Measurements from ENCODE around the gene IFT122.

The IFT122 gene

DNA sequence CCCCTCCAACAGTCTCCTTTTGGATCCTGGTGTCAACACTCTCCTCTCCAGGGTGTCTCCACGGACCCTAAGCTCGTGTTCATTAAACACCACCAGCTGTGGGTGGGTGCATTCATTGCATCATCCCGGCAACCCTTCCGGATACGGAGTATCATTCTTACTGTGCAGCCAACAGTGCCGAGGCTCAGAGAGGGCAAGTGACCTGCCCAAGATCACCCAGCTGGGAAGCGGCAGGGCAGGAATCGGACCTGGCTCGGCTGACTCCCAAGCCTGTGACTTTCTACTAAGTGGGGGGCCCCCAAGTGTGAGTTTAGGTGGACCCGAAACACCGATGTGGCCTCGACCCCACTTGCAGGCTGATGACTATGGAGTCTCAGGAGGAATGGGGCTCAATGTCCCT is 123.3 kb downstream of the IFT122 start:
- no peak for DNase-seq

DNA sequence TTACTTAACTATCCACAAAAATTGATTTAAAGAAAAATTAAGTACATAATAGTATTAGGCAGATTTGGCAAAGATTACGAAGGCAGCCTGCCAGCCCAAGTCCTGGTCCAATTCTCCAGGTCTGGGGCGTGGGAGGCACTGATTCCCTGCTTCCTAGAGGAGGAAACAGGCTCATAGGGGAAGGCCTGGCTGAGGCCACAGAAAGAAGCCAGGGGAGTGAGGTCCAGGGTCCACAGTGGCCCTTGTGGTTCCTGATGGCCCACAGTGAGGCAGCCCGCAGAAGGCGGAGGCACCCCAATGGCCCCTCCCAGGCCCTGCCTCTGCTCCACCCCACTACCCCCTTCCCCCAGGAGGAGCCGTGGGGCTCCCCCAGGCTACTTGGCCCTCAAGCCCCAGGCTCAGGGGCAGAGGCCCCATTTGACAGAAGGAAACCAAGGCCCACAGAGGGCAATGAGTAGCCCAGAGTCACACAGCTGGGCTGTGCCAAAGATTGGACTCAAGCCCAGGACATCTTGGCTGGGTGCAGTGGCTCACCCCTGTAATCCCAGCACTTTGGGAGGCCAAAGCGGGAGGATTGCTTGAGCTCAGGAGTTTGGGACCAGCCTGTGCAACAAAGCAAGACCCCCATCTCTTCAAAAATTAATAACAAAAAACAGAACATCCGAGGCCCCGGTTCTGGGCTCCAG is 124.0 kb downstream of the IFT122 start:
- DNase-seq, result no peak

DNA sequence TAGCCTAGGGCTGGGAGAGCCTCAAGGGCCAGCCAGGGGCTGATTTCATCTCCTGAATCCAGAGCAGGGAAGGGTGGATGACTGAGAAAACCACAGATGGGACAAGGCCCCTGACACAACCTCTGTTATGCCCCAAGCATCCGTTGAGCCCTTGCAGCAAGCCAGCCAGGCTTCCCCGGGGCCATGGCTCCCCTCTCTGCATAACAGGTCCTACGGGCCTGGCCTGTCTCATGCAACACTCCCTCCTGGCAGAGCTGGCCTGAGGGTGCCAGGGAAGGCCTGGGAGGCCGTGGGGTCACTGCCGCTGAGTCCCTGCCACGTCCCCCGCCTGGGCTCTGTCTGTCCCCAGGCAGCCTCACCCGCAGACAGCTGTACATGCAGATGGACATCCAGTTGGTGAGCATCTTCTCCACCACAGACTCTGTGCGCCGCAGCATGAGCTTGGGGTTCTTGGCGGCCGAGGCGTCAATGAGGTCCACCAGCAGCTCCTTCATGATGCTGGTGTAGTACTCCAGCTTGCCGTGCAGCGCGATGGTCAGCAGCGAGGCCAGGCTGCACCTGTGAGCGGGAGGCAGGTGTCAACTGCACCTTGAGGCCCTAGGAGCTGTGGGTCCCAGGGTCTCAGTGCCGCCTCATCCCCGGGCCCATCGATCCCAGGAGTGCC is 125.1 kb downstream of the IFT122 start:
- no peak for DNase-seq

DNA sequence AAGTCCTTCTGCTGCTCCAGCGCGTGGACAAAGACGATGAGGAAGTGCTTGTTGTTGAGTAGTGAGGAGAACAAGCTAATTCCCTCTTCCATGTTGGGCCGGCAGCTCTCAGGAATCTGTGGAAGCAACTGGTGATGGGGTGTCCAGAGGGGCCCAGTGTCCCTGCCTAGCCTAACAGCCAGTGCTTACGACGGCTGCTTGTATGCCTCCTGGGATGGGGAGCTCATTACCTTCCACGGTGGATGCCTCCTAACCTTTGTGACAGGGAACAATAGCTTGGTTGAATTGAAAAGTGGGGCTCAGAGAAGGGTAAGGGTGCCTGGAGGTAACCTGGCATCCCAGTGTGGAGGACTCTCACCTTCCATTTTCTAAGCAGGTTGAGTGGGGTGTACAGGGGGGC is 125.9 kb downstream of the IFT122 start:
- DNase-seq, result no peak

DNA sequence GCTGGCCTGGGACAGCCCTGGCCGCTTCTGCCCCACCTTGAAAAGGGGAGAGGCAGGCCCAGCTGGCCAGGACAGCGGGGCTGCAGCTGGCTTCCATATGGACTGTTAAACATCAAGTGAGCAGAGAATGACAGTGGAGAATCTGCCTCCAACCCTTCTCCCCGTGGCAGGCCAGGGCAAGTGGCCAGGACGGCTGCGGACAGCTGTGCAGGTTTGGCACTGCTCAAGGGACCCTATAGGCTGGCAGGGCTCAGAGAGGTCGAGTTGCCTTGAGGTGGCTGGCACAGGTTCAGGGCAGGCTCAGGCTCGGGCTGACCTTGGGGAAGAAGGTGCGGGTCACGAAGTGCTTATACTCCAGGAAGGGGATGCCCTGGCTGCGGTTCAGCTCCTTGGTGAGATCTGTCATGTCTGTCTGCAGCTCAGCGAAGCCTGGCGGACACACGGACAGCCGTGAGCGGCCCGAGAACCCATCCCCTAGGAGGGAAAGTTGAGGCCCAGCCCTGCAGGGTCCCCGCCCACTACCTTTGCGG is 127.2 kb downstream of the IFT122 start:
- DNase-seq, result no peak

DNA sequence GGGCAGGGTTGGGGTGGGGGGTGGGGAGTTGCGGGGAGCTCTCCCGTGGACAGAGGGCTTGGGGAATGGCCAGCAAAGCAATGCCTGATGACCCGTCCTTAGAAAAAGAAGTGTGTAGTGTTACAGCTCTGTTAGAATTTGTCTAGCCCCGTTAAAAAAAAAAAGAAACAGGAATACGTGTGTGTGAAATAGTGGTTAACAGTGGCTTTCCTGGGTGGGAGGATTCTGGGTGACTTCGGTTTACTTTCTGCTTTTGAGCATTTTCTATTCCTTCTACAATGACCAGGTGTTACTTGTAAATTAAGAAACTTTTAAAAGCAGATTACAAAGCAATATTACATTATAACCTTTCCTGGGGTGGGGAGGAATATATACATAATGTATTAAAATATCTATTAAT is 127.9 kb downstream of the IFT122 start:
- no peak for DNase-seq

DNA sequence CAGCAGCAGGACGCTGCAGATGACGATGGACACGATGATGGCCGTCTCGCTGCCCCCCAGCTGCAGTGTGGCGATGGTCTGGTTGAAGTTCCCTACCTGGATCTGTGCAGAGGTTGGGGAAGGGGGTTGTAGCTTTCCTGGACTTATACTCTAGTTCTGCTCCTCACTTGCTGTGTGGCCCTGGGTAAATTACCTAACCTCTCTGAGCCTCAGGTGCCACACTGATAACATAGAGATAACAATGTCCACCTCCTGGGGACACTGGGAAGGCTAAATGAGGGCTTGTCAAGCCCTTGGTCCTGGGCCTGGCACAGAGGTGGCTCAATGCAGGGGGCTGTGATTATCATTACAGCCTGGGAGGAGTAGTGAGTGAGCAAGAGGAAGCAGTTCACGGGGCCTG is 129.8 kb downstream of the IFT122 start:
- no peak for DNase-seq

All from NCI-H774 (cell line).